Measurements from ENCODE around the gene RPS14.
"Not testable (repeated sequence)": the region's sequence is repeated elsewhere in the genome, so short reads cannot be mapped to it uniquely, and the experiment has no call there.

Gene RPS14

DNA sequence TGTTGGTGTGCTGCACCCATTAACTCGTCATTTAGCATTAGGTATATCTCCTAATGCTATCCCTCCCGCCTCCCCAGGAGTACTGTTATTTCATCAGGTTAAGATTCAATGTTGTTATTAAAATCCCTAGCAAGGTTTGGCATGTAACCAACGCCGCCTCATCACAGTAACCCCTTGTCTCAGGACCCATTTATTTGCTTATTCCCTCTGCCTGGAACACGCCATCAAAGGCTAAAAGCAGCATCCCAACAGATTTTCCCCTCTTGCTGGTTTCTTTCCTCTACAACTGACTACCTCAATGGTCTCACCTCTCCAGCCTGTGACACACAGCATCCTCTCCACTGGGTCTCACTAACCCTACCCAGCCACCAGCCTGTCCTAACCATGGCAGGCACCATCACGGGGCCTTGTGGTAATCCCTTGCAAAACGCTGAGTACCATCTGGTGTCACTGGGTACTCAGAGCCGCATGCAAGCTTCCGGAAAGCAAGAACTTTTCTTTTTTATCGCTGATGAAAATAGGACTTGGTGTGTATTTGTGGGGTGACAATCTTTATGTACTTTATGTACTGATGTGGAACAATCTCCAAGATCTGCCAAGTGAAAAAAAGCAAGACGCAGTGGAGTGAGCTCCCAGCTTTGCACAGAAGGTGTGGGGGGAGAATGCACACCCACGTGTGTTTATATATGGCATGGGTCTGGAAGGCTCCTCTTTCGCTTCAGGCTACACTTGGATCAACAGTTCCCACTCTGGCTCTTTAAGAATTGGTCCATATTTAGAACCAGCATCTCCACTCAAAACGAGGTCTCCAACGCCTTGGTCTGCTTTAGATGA, 6.1 kb downstream of the RPS14 start:
- DNase-seq = no peak

DNA sequence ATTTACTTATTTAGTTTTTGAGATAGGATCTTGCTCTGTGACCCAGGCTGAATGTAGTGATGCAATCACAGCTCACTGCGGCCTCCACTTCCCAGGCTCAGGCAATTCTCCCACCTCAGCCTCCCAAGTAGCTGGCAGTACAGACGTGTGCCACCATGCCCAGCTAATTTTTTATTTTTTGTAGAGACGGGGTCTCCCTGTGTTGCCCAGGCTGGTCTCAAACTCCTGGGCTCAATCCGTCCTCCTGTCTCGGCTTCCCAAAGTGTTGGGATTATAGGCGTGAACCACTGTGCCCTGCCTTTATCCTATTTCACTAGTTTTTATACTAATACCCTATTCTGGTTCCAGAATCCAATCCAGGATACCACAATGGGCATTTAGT, 6.8 kb downstream of the RPS14 start:
- DNase-seq = no peak

GRCh38 chr5:150441813-150442698, 7.5 kb downstream of the RPS14 start:
- no peak for DNase-seq

- DNase-seq = no peak
Measured at GRCh38 chr5:150440948-150441812, 8.4 kb downstream of the RPS14 start.

DNA sequence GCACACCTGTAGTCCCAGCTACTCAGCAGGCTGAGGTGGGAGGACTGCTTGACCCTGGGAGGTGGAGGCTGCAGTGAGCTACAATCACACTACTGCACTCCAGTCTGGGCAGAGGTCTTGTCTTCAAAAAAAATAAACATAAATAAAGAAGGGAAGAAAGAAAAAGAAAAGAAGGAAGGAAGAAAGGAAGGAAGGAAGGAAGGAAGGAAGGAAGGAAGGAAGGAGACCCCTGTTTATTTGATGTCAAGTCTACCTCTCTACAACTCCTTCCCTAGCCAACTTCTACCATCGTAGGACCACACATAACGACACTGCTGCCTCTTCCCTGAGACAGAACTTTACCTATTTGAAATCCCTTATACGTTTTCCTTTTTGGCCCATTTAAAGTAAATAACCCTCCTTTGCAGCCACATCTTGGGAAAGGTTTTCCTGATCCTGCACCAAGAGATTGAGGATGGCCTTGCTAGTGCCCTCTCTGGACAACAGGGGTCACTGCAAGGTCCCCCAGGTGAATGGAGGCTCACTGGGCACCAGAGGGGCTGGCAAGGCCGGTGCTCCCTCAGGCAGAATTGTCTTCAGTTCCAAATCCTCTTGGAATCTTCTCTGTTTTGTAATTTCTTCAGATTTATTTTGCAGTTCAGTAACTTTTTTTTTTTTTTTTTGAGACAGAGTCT, 10.5 kb downstream of the RPS14 start:
- DNase-seq = no peak

DNA sequence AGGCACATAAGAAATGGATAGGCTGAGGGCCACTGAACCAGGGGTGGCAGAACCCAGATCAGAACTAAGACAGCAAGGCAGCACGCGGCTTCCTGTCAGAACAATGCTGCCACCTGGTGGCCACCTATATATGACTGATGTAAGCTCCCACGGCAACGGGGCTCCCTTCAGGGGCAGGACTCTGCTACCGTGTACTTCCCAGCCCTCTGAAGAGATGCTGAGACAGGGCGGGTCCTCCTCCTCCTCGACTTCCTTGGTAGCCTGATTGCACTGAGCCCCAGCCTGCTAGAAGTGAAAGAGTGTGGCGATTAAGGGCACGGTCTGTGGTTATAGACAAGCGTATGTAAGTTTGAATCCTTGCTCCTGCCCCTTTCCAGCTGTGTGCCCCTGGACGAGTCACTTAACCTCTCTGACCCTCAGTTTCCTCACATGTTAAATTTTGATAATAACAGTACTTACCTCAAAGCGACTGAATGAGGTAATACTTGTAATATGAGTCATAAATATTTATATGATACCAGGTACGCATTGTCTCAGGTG, 13.3 kb downstream of the RPS14 start:
- peak; percentile 87 for DNase-seq

DNA sequence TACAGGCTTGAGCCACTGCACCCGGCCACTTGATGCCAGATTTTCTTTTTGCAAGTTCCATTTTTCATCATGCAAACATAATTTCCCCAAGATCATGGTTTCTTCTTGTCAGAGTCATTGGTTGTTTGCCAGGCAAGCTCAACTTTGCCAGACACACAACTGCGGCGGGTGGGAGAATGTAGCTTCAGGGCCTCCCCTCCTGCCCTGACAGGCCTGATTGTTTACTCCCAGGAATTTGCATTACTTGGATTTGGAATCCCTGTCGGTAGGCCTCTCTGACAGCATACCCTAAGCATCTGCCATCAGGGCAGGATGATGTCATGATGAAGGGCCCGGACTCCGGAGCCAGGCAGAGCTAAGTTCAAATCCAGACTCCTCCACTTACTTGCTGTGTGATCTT, 15.1 kb downstream of the RPS14 start:
- DNase-seq = no peak

GRCh38 chr5:150431574-150431973, 18.0 kb downstream of the RPS14 start:
- no peak for DNase-seq

- no peak for DNase-seq
Measured at GRCh38 chr5:150431048-150431447, 18.5 kb downstream of the RPS14 start.

DNA sequence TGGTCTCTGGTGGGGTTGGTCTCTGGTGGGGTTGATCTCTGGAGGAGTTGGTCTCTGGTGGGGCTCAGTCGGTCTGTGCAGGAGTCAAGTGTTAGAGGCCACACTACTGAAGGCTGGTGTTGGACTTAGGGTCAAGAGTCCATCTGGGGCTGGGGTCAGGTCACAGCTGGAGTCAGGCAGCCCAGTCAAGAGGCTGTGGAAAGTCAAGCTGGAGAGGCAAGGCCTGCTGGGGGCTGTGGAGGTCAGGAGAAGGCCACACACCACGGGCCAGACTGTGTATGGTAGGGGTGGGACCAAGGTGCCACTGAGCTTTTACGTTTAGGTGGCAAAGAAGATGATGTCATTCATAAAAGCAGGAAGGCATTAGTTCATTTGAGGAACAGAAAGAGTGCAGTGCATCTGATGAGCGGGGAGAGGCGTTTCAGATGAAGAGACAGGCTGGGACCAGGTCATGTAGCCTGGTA, 20.1 kb downstream of the RPS14 start:
- no peak for DNase-seq

DNA sequence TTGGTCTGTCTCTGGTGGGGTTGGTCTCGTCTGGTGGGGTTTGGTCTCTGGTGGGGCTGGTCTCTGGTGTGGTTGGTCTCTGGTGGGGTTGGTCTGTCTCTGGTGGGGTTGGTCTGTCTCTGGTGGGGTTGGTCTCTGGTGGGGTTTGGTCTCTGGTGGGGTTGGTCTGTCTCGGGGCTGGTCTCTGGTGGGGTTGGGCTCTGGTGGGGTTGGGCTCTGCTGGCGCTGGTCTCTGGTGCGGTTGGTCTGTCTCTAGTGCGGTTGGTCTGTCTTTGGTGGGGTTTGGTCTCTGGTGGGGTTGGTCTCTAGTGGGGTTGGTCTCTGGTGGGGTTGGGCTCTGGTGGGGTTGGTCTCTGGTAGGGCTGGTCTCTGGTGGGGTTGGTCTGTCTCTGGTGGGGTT, 20.6 kb downstream of the RPS14 start:
- DNase-seq = no peak

DNA sequence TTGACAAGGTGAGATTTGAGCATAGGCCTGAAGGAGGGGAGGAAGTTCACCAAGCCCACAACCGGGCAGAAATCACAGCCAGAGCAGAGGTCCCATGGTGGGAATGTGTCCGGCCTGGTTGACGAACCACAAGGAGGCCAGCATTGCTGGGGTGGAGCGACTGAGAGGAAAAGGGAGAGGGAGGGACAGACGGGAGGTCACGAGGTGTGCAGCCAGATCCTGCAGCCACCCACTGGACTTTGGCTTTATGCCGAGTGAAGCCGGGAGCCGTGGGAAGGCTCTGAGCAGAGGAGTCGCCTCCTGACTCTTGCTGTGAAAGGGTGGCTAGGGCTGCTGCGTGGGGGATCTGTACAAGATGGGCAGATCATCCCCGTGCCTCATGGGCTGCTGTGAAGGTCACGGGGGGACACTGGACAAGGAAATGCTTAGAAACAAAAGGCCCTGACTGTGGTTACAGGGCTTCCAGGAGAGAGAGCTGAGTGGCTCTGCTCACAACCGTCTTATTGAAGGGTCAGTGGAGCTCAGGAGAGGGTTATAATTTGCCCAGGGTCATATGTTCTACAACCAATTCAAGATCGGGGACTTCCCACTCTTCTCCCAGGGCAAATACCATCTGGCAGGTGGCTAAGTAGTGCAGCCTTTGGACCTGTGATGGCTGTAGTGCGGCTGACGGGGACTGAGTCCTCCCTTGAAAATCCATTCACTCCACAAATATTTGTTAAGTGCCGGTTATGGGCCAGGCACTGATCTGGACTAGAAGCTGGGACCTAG, 21.2 kb downstream of the RPS14 start:
- no peak for DNase-seq

DNA sequence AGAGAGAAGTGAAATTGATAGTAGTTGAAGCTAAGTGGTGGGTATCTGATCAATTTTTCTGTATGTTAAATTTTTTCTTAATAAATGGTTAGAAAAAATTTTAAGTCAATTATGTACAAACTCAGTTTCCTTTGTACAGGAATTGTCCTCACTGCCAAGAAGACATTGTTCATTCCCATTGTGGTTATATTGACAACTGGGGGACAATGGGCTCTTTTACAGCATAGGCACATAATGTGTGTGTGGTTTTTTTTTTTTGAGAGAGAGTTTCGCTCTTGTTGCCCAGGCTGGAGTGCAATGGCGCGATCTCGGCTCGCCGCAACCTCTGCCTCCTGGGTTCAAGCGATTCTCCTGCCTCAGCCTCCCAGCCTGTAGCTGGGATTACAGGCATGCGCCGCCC, 23.4 kb downstream of the RPS14 start:
- not testable (repeated sequence) for DNase-seq

- no peak for DNase-seq
Measured at GRCh38 chr5:150422758-150423157, 26.8 kb downstream of the RPS14 start.

- DNase-seq = no peak
Measured at GRCh38 chr5:150422075-150422474, 27.5 kb downstream of the RPS14 start.

GRCh38 chr5:150419630-150420270, 29.8 kb downstream of the RPS14 start:
- no peak for DNase-seq

- not testable (repeated sequence) for DNase-seq
Measured at GRCh38 chr5:150413902-150414790, 35.4 kb downstream of the RPS14 start.

- no peak for DNase-seq
Measured at GRCh38 chr5:150413176-150413901, 36.2 kb downstream of the RPS14 start.

Measured in right forelimb (tissue), 1 donor.